ENCODE data around the gene RBM8A.

The RBM8A gene

GRCh38 chr1:145871994-145872924, 55.0 kb downstream of the RBM8A start:
- Histone ChIP-seq H4K20me1 (ENCODE audit: insufficient read depth, low read length) (no peaks in the 10 kb centered on the region), H3K27ac (ENCODE audit: low read length) (no peak overlapping the region), H3K79me2 (ENCODE audit: insufficient read depth, low read length) (no peaks in the 10 kb centered on the region), H3K9me3 (ENCODE audit: insufficient read depth, low read length, severe bottlenecking) (no peaks in the 10 kb centered on the region), H3K4me3 (ENCODE audit: low read depth in 1 of 2, low read length in 2 of 2) (no peak overlapping the region), H3K4me2 (ENCODE audit: insufficient read depth, low read length) (no peak overlapping the region), H3K36me3 (ENCODE audit: insufficient read depth, low read length) (no peaks in the 10 kb centered on the region), H3K27me3 (ENCODE audit: insufficient read depth, low read length, poor library complexity) (peaks cover 34% of the 10 kb centered on the region), H3K4me1 (ENCODE audit: insufficient read depth, low read length) (no peaks in the 10 kb centered on the region), H3K9ac (ENCODE audit: low read depth, low read length) (no peak overlapping the region), H2AFZ (ENCODE audit: low read depth, low read length) (no peak overlapping the region)
- TF ChIP-seq EZH2 (IDR thresholded peaks at IDR 0.05; ENCODE audit: borderline replicate concordance, low read depth, low read length, severe bottlenecking): no peak
- no peak for TF ChIP-seq CTCF (IDR thresholded peaks at IDR 0.05; ENCODE audit: borderline replicate concordance, extremely low read depth, low read length, poor library complexity, severe bottlenecking)
- ATAC-seq (ENCODE audit: insufficient read depth, low read depth) (no peak), DNase-seq (no peak)

Measured in DND-41 (cell line).